ENCODE measurements around the gene CYP27B1. TPM values are rescaled to one million over a fixed set of nuclear protein-coding genes. Genes with fewer than 3 reads are reported as not detected.
A peak's percentile ranks its signal among the peaks of the same experiment; 100 is the strongest.

The CYP27B1 gene
- total RNA-seq, 2 donors from 2014 or later = 0.14 to 0.91 TPM

DNA sequence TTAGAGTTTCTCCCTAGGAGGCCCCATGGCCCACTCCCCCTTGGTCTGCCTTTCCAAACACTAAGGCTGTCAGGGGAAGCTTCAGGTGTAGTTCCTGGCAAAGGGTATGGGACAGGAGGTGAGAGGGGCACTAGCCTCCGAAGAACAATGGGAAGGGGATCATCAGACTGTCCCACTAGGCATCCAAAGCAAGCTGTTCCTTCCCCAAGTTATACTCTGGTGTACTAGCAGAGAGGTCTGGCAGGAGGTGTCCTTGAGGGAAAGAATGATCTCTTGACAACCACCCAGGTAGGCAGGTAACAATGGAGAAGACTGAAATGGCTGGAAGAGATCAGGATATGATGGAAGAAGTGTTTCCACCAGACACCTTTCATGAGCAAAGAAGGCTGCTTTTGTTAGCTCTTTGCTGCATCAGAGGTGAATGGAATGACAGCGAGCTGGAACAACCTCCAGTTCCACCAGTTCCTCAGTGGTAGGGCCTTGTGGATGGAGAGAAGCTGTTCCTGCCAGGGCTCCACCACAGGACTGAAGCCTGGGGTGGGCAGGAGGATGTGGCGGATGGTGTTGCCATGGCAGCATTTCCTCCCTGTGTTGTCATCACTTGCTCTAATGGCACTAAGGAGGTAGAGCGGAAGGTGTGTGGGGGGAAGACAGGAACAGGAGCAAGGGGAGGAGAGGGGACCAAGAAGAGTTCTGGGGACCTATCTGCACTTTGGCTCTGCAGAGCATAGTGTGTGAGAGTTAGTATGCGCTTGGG, 26.0 kb downstream of the CYP27B1 start:
- Histone ChIP-seq H3K36me3 (no peaks in the 10 kb centered on the region), H3K27ac (no peak overlapping the region), H3K27me3 (replicated peaks; ENCODE audit: insufficient read depth) (peaks cover 12% of the 10 kb centered on the region), H3K4me3 (no peak overlapping the region), H3K4me1 (replicated peaks) (peaks cover 21% of the 10 kb centered on the region), H3K9me3 (no peaks in the 10 kb centered on the region)
- DNase-seq (ENCODE audit: low spot score) = no peak
- intact Hi-C loops (cut with DNase I) = no loop called here
- TF ChIP-seq POLR2A (IDR thresholded peaks at IDR 0.05) = no peak
- TF ChIP-seq, protein P1, sequence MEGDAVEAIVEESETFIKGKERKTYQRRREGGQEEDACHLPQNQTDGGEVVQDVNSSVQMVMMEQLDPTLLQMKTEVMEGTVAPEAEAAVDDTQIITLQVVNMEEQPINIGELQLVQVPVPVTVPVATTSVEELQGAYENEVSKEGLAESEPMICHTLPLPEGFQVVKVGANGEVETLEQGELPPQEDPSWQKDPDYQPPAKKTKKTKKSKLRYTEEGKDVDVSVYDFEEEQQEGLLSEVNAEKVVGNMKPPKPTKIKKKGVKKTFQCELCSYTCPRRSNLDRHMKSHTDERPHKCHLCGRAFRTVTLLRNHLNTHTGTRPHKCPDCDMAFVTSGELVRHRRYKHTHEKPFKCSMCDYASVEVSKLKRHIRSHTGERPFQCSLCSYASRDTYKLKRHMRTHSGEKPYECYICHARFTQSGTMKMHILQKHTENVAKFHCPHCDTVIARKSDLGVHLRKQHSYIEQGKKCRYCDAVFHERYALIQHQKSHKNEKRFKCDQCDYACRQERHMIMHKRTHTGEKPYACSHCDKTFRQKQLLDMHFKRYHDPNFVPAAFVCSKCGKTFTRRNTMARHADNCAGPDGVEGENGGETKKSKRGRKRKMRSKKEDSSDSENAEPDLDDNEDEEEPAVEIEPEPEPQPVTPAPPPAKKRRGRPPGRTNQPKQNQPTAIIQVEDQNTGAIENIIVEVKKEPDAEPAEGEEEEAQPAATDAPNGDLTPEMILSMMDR (IDR thresholded peaks at IDR 0.05) = no peak
- TF ChIP-seq POLR2AphosphoS5 (IDR thresholded peaks at IDR 0.05) = no peak
- 56% methylated on average over 5 of the region's 5 CpGs for WGBS

DNA sequence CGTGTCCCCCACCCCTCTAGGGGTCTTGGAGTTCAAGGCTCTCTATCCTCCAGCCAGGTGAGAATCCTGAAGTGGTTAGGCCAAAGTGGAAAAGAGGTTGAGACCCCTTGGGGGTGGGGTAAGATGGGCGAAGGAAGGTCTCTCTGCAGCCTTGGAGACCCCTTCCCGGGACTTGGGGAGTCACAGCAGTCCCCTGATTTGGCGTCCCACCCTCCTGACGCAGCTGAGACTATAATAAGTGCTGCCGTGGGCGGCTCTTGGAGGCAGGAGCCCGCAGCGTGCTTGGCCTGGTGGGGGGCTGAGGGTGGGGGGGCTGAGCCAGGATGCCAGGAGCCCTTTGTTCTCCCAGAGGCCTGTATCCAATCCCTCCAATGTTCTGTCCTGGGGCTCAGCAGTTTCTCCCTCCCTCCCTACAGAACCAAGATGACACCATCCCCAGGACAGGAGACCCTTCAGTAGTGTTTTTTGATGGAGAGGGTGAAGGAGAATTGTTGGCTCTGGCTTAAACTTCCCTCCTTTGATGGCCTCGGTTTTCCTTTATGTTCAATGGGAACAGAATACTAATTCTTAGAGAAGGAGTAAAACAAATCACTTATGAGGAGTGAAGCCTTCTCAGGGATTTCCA, 26.9 kb downstream of the CYP27B1 start:
- Histone ChIP-seq H3K27ac (no peak overlapping the region), H3K36me3 (no peaks in the 10 kb centered on the region), H3K4me3 (no peak overlapping the region), H3K27me3 (replicated peaks; ENCODE audit: insufficient read depth) (peaks cover 12% of the 10 kb centered on the region), H3K9me3 (no peaks in the 10 kb centered on the region), H3K4me1 (replicated peaks) (peaks cover 22% of the 10 kb centered on the region)
- DNase-seq (ENCODE audit: low spot score) = no peak
- TF ChIP-seq, protein P1 (IDR thresholded peaks at IDR 0.05) = no peak
- no peak for TF ChIP-seq POLR2AphosphoS5 (IDR thresholded peaks at IDR 0.05)
- intact Hi-C loops (cut with DNase I) = no loop called here
- 40% methylated on average over 10 of the region's 10 CpGs for WGBS

DNA sequence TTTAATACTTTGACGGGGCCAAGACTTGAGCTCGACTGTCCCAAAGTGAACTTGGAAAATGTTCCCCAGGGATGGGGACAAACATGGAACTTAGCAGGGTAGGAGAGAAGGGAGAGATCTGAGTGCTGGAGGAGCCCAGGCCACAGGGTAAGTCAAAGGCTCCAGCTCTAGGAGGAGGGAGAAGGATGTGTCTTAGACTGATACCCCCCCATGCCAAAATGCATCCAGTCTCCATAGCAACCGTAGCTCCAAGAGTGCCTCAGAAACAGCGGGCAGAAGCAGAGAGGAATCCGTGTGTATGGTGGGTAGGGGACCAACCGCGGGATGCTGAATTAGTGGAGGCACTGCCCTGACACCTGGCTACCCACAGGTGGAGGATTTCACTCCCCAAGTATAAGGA, 27.5 kb downstream of the CYP27B1 start:
- no peak for DNase-seq (ENCODE audit: low spot score)
- Histone ChIP-seq H3K4me3 (no peak overlapping the region), H3K27me3 (replicated peaks; ENCODE audit: insufficient read depth) (peaks cover 12% of the 10 kb centered on the region), H3K27ac (no peak overlapping the region), H3K36me3 (no peaks in the 10 kb centered on the region), H3K4me1 (replicated peaks) (peaks cover 22% of the 10 kb centered on the region), H3K9me3 (no peaks in the 10 kb centered on the region)
- intact Hi-C loops (cut with DNase I) = no loop called here
- WGBS = 14% methylated on average over 7 of the region's 7 CpGs
- TF ChIP-seq, protein P1 (IDR thresholded peaks at IDR 0.05) = no peak
- TF ChIP-seq POLR2AphosphoS5 (IDR thresholded peaks at IDR 0.05) (no peak), POLR2A (IDR thresholded peaks at IDR 0.05) (no peak)

DNA sequence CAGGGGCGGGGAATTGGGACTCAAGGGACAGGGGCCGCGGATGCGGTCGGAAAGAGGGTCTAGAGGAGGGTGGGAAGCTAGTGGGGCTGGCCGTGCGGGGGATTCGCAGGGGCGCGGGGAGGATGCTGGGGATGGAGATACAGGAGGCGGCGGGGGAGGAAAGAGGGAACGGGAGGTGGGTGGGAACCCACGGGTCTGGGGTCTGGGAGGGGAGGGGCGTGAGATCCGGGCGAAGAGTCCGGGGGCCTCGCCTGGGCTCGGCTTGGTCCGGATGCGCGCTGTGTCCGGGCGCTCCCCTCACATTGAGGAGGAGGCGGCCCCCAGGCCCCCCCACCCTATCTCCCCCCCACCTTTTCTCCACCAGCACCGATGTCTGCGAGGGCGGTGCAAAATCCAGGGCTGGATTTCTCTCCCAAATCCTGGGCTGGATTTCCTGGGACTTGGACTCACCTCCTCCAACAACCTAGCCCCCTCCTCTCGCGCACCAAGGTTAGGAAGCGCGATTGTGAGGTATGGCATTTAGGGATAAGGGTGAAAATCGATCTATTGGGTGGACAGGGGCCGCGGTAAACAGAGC, 28.1 kb downstream of the CYP27B1 start, which contains the start of gene AGAP2:
Gene AGAP2 (minus strand): TSS at position 82 of the 577 bp plus-strand sequence. CDS start 496 bp downstream, outside the sequence.
- Histone ChIP-seq H3K36me3 (no peaks in the 10 kb centered on the region), H3K27me3 (replicated peaks; ENCODE audit: insufficient read depth) (peaks cover 12% of the 10 kb centered on the region), H3K27ac (no peak within 1 kb of the TSS), H3K9me3 (no peaks in the 10 kb centered on the region), H3K4me3 (peak within 1 kb of the TSS; percentile 13 to 28), H3K4me1 (replicated peaks) (peaks cover 22% of the 10 kb centered on the region)
- TF ChIP-seq POLR2AphosphoS5 (IDR thresholded peaks at IDR 0.05) (no peak), POLR2A (IDR thresholded peaks at IDR 0.05) (no peak)
- TF ChIP-seq, protein P1 (IDR thresholded peaks at IDR 0.05) = no peak
- WGBS = 13% methylated on average over 36 of the region's 36 CpGs
- DNase-seq (ENCODE audit: low spot score) = no peak
- intact Hi-C loops (cut with DNase I) = no loop called here
